ENCODE data around the gene HLF.

DNA sequence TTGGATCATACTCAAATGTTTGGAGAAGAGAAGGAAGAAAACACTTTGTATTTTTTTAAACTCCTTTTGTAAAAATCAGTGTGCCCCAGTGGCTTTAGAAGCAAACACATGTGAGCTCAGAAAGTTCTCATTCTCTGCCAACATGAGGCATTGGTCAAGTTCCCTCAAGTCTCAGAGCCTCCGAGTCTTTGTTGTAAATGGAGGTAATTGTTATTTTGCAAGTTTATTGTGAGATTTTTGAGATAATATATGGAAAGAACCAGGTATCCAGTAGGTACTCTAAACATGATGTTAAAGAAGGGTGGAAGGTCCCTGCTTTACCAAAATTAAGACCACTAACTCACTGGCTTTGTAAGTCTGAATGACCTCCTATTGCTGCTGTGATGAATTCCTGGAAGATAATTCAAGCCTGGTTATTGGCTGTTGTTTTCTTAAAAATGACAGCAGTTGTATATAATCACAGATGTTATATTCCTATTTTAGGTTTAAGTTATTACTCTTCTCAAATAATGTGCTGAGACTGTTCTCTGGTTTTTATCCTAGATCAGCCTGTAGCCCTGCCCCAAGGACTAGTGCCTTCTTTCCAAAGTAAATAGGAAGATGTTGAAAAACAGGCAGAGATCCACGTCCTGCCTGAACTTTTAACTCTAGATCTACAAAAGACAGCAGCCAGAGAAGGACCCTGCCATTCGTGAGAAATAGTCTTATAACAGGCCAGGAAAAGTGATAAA is 2.4 kb downstream of the HLF start:
- TF ChIP-seq, protein P1, sequence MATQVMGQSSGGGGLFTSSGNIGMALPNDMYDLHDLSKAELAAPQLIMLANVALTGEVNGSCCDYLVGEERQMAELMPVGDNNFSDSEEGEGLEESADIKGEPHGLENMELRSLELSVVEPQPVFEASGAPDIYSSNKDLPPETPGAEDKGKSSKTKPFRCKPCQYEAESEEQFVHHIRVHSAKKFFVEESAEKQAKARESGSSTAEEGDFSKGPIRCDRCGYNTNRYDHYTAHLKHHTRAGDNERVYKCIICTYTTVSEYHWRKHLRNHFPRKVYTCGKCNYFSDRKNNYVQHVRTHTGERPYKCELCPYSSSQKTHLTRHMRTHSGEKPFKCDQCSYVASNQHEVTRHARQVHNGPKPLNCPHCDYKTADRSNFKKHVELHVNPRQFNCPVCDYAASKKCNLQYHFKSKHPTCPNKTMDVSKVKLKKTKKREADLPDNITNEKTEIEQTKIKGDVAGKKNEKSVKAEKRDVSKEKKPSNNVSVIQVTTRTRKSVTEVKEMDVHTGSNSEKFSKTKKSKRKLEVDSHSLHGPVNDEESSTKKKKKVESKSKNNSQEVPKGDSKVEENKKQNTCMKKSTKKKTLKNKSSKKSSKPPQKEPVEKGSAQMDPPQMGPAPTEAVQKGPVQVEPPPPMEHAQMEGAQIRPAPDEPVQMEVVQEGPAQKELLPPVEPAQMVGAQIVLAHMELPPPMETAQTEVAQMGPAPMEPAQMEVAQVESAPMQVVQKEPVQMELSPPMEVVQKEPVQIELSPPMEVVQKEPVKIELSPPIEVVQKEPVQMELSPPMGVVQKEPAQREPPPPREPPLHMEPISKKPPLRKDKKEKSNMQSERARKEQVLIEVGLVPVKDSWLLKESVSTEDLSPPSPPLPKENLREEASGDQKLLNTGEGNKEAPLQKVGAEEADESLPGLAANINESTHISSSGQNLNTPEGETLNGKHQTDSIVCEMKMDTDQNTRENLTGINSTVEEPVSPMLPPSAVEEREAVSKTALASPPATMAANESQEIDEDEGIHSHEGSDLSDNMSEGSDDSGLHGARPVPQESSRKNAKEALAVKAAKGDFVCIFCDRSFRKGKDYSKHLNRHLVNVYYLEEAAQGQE (IDR thresholded peaks at IDR 0.05), result peak; percentile 69
- TF ChIP-seq, protein P2, sequence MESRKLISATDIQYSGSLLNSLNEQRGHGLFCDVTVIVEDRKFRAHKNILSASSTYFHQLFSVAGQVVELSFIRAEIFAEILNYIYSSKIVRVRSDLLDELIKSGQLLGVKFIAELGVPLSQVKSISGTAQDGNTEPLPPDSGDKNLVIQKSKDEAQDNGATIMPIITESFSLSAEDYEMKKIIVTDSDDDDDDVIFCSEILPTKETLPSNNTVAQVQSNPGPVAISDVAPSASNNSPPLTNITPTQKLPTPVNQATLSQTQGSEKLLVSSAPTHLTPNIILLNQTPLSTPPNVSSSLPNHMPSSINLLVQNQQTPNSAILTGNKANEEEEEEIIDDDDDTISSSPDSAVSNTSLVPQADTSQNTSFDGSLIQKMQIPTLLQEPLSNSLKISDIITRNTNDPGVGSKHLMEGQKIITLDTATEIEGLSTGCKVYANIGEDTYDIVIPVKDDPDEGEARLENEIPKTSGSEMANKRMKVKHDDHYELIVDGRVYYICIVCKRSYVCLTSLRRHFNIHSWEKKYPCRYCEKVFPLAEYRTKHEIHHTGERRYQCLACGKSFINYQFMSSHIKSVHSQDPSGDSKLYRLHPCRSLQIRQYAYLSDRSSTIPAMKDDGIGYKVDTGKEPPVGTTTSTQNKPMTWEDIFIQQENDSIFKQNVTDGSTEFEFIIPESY (IDR thresholded peaks at IDR 0.05), result peak; percentile 41
- TF ChIP-seq JUND (IDR thresholded peaks at IDR 0.05), result no peak
- TF ChIP-seq, protein P3, sequence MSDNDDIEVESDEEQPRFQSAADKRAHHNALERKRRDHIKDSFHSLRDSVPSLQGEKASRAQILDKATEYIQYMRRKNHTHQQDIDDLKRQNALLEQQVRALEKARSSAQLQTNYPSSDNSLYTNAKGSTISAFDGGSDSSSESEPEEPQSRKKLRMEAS (IDR thresholded peaks at IDR 0.05), result peak; percentile 54
- TF ChIP-seq, protein P4, sequence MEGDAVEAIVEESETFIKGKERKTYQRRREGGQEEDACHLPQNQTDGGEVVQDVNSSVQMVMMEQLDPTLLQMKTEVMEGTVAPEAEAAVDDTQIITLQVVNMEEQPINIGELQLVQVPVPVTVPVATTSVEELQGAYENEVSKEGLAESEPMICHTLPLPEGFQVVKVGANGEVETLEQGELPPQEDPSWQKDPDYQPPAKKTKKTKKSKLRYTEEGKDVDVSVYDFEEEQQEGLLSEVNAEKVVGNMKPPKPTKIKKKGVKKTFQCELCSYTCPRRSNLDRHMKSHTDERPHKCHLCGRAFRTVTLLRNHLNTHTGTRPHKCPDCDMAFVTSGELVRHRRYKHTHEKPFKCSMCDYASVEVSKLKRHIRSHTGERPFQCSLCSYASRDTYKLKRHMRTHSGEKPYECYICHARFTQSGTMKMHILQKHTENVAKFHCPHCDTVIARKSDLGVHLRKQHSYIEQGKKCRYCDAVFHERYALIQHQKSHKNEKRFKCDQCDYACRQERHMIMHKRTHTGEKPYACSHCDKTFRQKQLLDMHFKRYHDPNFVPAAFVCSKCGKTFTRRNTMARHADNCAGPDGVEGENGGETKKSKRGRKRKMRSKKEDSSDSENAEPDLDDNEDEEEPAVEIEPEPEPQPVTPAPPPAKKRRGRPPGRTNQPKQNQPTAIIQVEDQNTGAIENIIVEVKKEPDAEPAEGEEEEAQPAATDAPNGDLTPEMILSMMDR (IDR thresholded peaks at IDR 0.05; ENCODE audit: low read depth, low read length, missing input control), result no peak
- peak; percentile 65 for TF ChIP-seq FOXA1 (IDR thresholded peaks at IDR 0.05)
- peak; percentile 76 for TF ChIP-seq TAF1 (conservative IDR thresholded peaks at IDR 0.05)
- TF ChIP-seq EGR1 (IDR thresholded peaks at IDR 0.05; ENCODE audit: low read depth in 2 of 2), result peak in 1 of 2 donors; percentile 11
- TF ChIP-seq RAD21 (IDR thresholded peaks at IDR 0.05), result peak; percentile 40 to 48
- peak; percentile 16 for TF ChIP-seq HNF4G (IDR thresholded peaks at IDR 0.05)

Measured in liver (tissue), 3 donors.